BLaER1 (cell line): ENCODE results near the gene ANKRD27.

Experiments used
- H3K27ac ChIP-seq: shearing (Covaris generic); formaldehyde crosslinking; 2 replicates; pipeline ENCODE4 v1.8.1; 2022
- H3K27me3 ChIP-seq: shearing (Covaris generic); formaldehyde crosslinking; 2 replicates; pipeline ENCODE4 v1.8.1; 2022
- H3K36me3 ChIP-seq: shearing (Covaris generic); formaldehyde crosslinking; 2 replicates; pipeline ENCODE4 v1.8.1; 2022
- H3K4me1 ChIP-seq: shearing (Covaris generic); formaldehyde crosslinking; 2 replicates; pipeline ENCODE4 v1.8.1; 2022
- H3K4me2 ChIP-seq: shearing (Covaris generic); formaldehyde crosslinking; 2 replicates; pipeline ENCODE4 v1.8.1; 2022
- H3K4me3 ChIP-seq: shearing (Covaris generic); formaldehyde crosslinking; 2 replicates; pipeline ENCODE4 v1.8.1; 2022
- H3K9ac ChIP-seq: shearing (Covaris generic); formaldehyde crosslinking; 2 replicates; pipeline ENCODE4 v1.8.1; 2022
- H3K9me3 ChIP-seq: shearing (Covaris generic); formaldehyde crosslinking; 2 replicates; pipeline ENCODE4 v1.8.1; 2022
- H4K20me1 ChIP-seq: shearing (Covaris generic); formaldehyde crosslinking; 2 replicates; pipeline ENCODE4 v1.8.1; 2022
- Cebpa-rat ChIP-seq: shearing (Covaris generic); IDR thresholded peaks from 2 replicates; pipeline ENCODE4 v1.8.1; 2022

Gene ANKRD27

DNA sequence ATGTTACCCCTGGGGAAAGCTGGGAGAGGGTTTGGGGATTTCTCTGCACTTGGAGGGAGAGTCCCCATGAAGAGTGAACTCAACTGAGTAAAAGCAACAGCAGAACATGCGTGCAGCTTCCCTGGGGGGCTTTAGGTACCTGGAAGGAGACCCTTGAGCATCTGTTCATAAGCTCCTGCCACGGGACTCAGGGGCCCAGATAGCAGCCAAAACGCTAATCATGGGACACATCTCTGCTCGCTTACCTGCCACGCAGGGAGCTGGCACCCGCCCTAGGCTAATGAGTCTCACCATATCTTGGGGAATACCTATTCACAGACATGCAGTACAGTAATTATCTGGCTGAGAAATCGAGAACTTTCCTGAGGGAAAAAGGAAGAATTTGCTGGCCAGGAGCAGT lies 60.1 kb downstream of the ANKRD27 start:
- Histone ChIP-seq H3K36me3 (peaks cover 100% of the 10 kb centered on the region), H3K9ac (no peak overlapping the region), H4K20me1 (0 out of 2 replicates have a peak, but pooled peaks cover 4% of the 10 kb centered on the region), H3K27me3 (no peaks in the 10 kb centered on the region), H3K9me3 (0 out of 2 replicates have a peak, but pooled peaks cover 4% of the 10 kb centered on the region), H3K4me3 (no peak overlapping the region), H3K27ac (no peak overlapping the region), H3K4me2 (no peak overlapping the region), H3K4me1 (no peaks in the 10 kb centered on the region)
- TF ChIP-seq Cebpa-rat = no peak

DNA sequence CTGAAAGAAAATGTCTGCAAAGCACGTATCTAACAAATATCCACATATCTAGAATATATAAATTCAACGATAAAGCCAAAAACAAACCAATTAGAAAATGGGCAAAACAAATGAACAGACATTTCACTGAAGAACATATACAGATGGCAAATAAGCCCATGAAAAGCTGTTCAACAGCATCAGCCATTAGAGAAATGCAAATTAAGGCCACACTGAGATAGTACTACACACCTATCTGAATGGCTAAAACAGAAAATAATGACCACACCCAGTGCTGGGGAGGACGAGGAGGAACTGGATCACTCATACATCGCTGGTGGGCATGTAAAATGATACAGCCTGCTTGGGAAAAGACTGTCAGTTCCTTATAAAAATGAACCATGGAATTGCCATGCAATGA lies 62.0 kb downstream of the ANKRD27 start:
- H3K4me2 ChIP-seq = no peak overlapping the region
- H3K27me3 ChIP-seq = no peaks in the 10 kb centered on the region
- 0 out of 2 replicates have a peak, but pooled peaks cover 4% of the 10 kb centered on the region for H4K20me1 ChIP-seq
- 0 out of 2 replicates have a peak, but pooled peaks cover 4% of the 10 kb centered on the region for H3K9me3 ChIP-seq
- no peak overlapping the region for H3K4me3 ChIP-seq
- H3K4me1 ChIP-seq = no peaks in the 10 kb centered on the region
- H3K27ac ChIP-seq = no peak overlapping the region
- no peak for TF ChIP-seq Cebpa-rat
- peaks cover 96% of the 10 kb centered on the region for H3K36me3 ChIP-seq
- H3K9ac ChIP-seq = no peak overlapping the region

DNA sequence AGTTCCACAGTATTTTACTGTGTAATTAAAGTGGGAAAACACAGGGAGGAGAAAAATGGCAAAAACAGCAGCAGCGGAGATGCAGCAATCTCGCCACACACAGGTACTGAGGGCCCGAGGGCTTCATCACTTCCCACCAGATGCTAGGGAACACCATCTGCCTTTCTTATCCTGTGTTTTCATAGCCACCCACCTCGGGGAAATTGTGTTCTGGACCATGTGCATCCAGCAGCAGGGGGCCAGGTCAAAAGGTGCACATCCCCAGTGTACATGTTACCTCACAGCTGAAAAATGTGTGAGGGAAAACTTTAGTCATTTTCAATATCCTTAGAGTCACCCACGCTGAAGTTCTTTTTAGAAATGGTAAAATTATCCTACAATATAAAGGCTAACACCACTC lies 63.8 kb downstream of the ANKRD27 start:
- Histone ChIP-seq H3K36me3 (peaks cover 96% of the 10 kb centered on the region), H3K27ac (no peak overlapping the region), H3K27me3 (no peaks in the 10 kb centered on the region), H3K4me2 (no peak overlapping the region), H3K4me1 (no peaks in the 10 kb centered on the region), H3K9ac (no peak overlapping the region), H3K4me3 (no peak overlapping the region), H3K9me3 (0 out of 2 replicates have a peak, but pooled peaks cover 4% of the 10 kb centered on the region), H4K20me1 (peaks cover 5% of the 10 kb centered on the region; the same call in 1 of the 2 replicates)
- no peak for TF ChIP-seq Cebpa-rat

DNA sequence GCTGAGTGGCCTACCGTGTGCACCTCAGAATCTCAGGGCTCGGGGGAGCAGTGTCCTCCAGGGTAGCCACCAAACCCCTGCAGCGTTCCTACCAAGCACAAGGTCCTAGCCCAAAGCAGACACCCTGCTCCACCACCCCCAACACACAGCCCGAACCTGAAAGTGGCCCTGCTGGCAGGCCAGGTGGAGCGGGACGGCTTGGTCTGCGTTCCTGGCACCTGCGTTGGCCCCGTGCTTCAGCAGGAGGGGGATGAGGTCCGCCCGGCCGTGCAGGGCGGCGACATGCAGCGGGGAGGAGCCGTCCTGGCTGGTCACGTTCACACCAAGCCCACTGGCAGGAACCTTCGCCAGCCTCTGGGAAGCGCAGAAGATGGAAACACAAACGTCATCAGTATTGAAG lies 67.5 kb downstream of the ANKRD27 start:
- Histone ChIP-seq H4K20me1 (peaks cover 5% of the 10 kb centered on the region; the same call in 1 of the 2 replicates), H3K4me2 (no peak overlapping the region)

GRCh38 chr19:32606289-32606688 lies 68.7 kb downstream of the ANKRD27 start:
- no peak overlapping the region for H3K27ac ChIP-seq

More for the DNA sequence above, 67.5 kb downstream of the ANKRD27 start:
- peaks cover 96% of the 10 kb centered on the region for H3K36me3 ChIP-seq
- no peak overlapping the region for H3K9ac ChIP-seq
- TF ChIP-seq Cebpa-rat = no peak
- H3K4me1 ChIP-seq = no peaks in the 10 kb centered on the region
- H3K27ac ChIP-seq = no peak overlapping the region
- H3K27me3 ChIP-seq = no peaks in the 10 kb centered on the region
- H3K4me3 ChIP-seq = no peak overlapping the region
- no peaks in the 10 kb centered on the region for H3K9me3 ChIP-seq

GRCh38 chr19:32605544-32605943 lies 69.4 kb downstream of the ANKRD27 start:
- Histone ChIP-seq H3K4me3 (no peak overlapping the region), H3K9ac (no peak overlapping the region), H3K4me1 (no peaks in the 10 kb centered on the region), H4K20me1 (peaks cover 9% of the 10 kb centered on the region; the same call in 1 of the 2 replicates), H3K27ac (no peak overlapping the region), H3K4me2 (no peak overlapping the region), H3K27me3 (no peaks in the 10 kb centered on the region), H3K9me3 (no peaks in the 10 kb centered on the region), H3K36me3 (peaks cover 96% of the 10 kb centered on the region)
- TF ChIP-seq Cebpa-rat = no peak

More at GRCh38 chr19:32606289-32606688, 68.7 kb downstream of the ANKRD27 start:
- Histone ChIP-seq H3K27me3 (no peaks in the 10 kb centered on the region), H3K36me3 (peaks cover 96% of the 10 kb centered on the region), H3K9me3 (no peaks in the 10 kb centered on the region), H4K20me1 (peaks cover 8% of the 10 kb centered on the region; the same call in 1 of the 2 replicates), H3K4me3 (no peak overlapping the region), H3K9ac (no peak overlapping the region), H3K4me1 (no peaks in the 10 kb centered on the region), H3K4me2 (no peak overlapping the region)
- no peak for TF ChIP-seq Cebpa-rat

- no peaks in the 10 kb centered on the region for H3K9me3 ChIP-seq
- H3K4me1 ChIP-seq = no peaks in the 10 kb centered on the region
- H3K27me3 ChIP-seq = no peaks in the 10 kb centered on the region
- peaks cover 15% of the 10 kb centered on the region; the same call in 1 of the 2 replicates for H4K20me1 ChIP-seq
- peaks cover 98% of the 10 kb centered on the region for H3K36me3 ChIP-seq
- no peak overlapping the region for H3K4me3 ChIP-seq
- TF ChIP-seq Cebpa-rat = no peak
- H3K9ac ChIP-seq = no peak overlapping the region
- H3K27ac ChIP-seq = no peak overlapping the region
- no peak overlapping the region for H3K4me2 ChIP-seq
Measured at GRCh38 chr19:32603961-32604360, 71.0 kb downstream of the ANKRD27 start.

DNA sequence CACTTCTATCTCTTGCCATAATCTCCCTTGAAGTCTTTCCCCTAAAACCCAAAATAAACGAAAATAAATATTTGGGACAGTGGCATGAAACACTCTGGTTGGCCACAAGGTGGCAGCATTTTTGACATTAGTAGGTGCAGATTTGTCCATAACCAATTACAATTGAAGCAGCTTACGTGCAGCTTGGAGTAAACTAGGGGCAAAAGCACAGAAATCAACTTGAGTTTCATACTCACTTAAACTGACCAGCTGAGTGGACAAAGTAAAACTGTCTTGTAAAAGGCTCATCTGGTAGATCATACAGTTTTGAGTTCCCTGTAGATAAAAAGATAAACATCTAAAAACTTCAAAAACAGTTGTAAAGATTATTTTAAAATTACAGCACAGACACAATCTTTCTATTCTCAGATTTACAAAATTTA lies 75.2 kb downstream of the ANKRD27 start:
- H3K36me3 ChIP-seq = peaks cover 100% of the 10 kb centered on the region
- TF ChIP-seq Cebpa-rat = no peak
- H3K4me1 ChIP-seq = no peaks in the 10 kb centered on the region
- peaks cover 31% of the 10 kb centered on the region for H4K20me1 ChIP-seq
- no peaks in the 10 kb centered on the region for H3K9me3 ChIP-seq
- H3K9ac ChIP-seq = no peak overlapping the region
- H3K27ac ChIP-seq = no peak overlapping the region
- H3K4me3 ChIP-seq = no peak overlapping the region
- H3K4me2 ChIP-seq = no peak overlapping the region
- no peaks in the 10 kb centered on the region for H3K27me3 ChIP-seq

DNA sequence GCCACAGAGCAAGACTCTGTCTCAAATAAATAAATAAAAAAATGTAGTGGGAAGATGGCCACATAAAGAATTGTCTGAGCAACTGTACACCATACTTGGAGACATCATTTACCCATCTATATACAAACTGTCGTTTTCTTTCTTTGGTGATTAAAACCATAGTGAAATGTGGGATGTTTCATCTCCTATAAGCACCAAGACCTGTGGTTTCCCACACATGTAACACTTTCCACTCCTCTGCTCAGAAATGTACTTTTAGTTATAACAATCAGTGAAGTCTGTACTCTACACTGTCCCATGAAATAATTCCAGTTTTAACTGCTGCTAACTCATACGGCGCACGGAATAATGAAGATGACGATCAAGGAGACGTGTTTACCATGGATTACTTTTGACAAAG lies 75.7 kb downstream of the ANKRD27 start:
- no peak overlapping the region for H3K4me3 ChIP-seq
- H4K20me1 ChIP-seq = peaks cover 31% of the 10 kb centered on the region
- H3K4me2 ChIP-seq = no peak overlapping the region
- H3K27ac ChIP-seq = no peak overlapping the region
- H3K27me3 ChIP-seq = no peaks in the 10 kb centered on the region
- no peaks in the 10 kb centered on the region for H3K9me3 ChIP-seq
- no peak overlapping the region for H3K9ac ChIP-seq
- H3K4me1 ChIP-seq = no peaks in the 10 kb centered on the region
- peaks cover 99% of the 10 kb centered on the region for H3K36me3 ChIP-seq
- no peak for TF ChIP-seq Cebpa-rat

GRCh38 chr19:32598022-32598421 lies 77.0 kb downstream of the ANKRD27 start:
- no peaks in the 10 kb centered on the region for H3K4me1 ChIP-seq
- no peak overlapping the region for H3K4me3 ChIP-seq
- no peak overlapping the region; the same call in 1 of the 2 replicates for H3K9ac ChIP-seq
- no peaks in the 10 kb centered on the region for H3K9me3 ChIP-seq
- no peak for TF ChIP-seq Cebpa-rat
- peaks cover 31% of the 10 kb centered on the region for H4K20me1 ChIP-seq
- no peaks in the 10 kb centered on the region for H3K27me3 ChIP-seq
- H3K4me2 ChIP-seq = no peak overlapping the region
- peaks cover 99% of the 10 kb centered on the region for H3K36me3 ChIP-seq
- H3K27ac ChIP-seq = no peak overlapping the region

- no peaks in the 10 kb centered on the region for H3K4me1 ChIP-seq
- H3K27me3 ChIP-seq = no peaks in the 10 kb centered on the region
- H3K4me3 ChIP-seq = no peak overlapping the region
- no peak overlapping the region for H3K4me2 ChIP-seq
- H3K36me3 ChIP-seq = peaks cover 80% of the 10 kb centered on the region
- TF ChIP-seq Cebpa-rat = no peak
- no peak overlapping the region for H3K27ac ChIP-seq
- H4K20me1 ChIP-seq = peaks cover 27% of the 10 kb centered on the region; the same call in 1 of the 2 replicates
- H3K9ac ChIP-seq = no peak overlapping the region
- no peaks in the 10 kb centered on the region for H3K9me3 ChIP-seq
Measured at GRCh38 chr19:32595491-32595890, 79.5 kb downstream of the ANKRD27 start.
